Liver (tissue), 9 donors: ENCODE measurements around the gene PIP4K2A. TPM values are rescaled to one million over a fixed set of nuclear protein-coding genes. Genes with fewer than 3 reads are reported as not detected.

Experiments used
- DNase-seq: peaks from one replicate; pipeline ENCODE4 v3.0.0-alpha.2; 2017; ENCODE audit warnings: low spot score
- H3K27ac ChIP-seq, 2 donors: one replicate each; pipeline ENCODE4 v1.7.0; 2013; ENCODE audit warnings: inconsistent platforms in 2 of 2, low read length in 2 of 2, control low read depth in 1 of 2, low read depth in 1 of 2, mild to moderate bottlenecking in 1 of 2
- H3K27me3 ChIP-seq, 4 donors: one replicate each; pipeline versions ENCODE4 v1.6.1 to v1.7.0; 2013; ENCODE audit warnings: low read length in 3 of 4, inconsistent platforms in 1 of 4, mild to moderate bottlenecking in 1 of 4, moderate library complexity in 1 of 4; ENCODE audit not compliant: control insufficient read depth in 4 of 4, insufficient read depth in 4 of 4
- H3K36me3 ChIP-seq, 4 donors: one replicate each; pipeline versions ENCODE4 v1.6.1 to v1.7.0; 2013; ENCODE audit warnings: low read length in 3 of 4, mild to moderate bottlenecking in 3 of 4, low read depth in 1 of 4, moderate library complexity in 1 of 4; ENCODE audit not compliant: control insufficient read depth in 4 of 4, insufficient read depth in 3 of 4
- H3K4me1 ChIP-seq, 4 donors: one replicate each; pipeline versions ENCODE4 v1.6.1 to v1.7.0; 2013; ENCODE audit warnings: low read length in 3 of 4, mild to moderate bottlenecking in 3 of 4, moderate library complexity in 1 of 4; ENCODE audit not compliant: control insufficient read depth in 4 of 4, insufficient read depth in 4 of 4
- H3K4me3 ChIP-seq, 3 donors: one replicate each; pipeline versions ENCODE4 v1.6.1 to v1.7.0; 2013; ENCODE audit warnings: low read length in 3 of 3, control low read depth in 1 of 3, low read depth in 1 of 3, mild to moderate bottlenecking in 1 of 3
- H3K9ac ChIP-seq, 2 donors: one replicate each; pipeline ENCODE4 v1.7.0; 2013; ENCODE audit warnings: low read length in 2 of 2, mild to moderate bottlenecking in 2 of 2, moderate library complexity in 2 of 2, control low read depth in 1 of 2, low read depth in 1 of 2
- H3K9me3 ChIP-seq, 4 donors: one replicate each; pipeline versions ENCODE4 v1.6.1 to v1.7.0; 2013; ENCODE audit warnings: low read length in 3 of 4; ENCODE audit not compliant: control insufficient read depth in 4 of 4
- EGR1 ChIP-seq, 2 donors: IDR thresholded peaks; 2 replicates each; pipeline ENCODE4 v1.6.1; 2016 to 2018; ENCODE audit warnings: antibody characterized with exemption in 2 of 2, low read depth in 2 of 2
- FOXA1 ChIP-seq: IDR thresholded peaks from 2 replicates; pipeline ENCODE4 v1.6.1; 2016; ENCODE audit warnings: antibody characterized with exemption
- FOXA2 ChIP-seq: IDR thresholded peaks from 2 replicates; pipeline ENCODE4 v1.6.1; 2016; ENCODE audit warnings: antibody characterized with exemption
- GABPA ChIP-seq, 2 donors: IDR thresholded peaks in 1 of 2; conservative IDR thresholded peaks in 1 of 2; 2 replicates each; pipeline ENCODE4 v1.6.1; 2016; ENCODE audit warnings: antibody characterized with exemption in 2 of 2, mild to moderate bottlenecking in 1 of 2, moderate library complexity in 1 of 2
- HNF4A ChIP-seq, 2 donors: conservative IDR thresholded peaks; 2 replicates each; pipeline ENCODE4 v1.6.1; 2016; ENCODE audit warnings: antibody characterized with exemption in 2 of 2, mild to moderate bottlenecking in 2 of 2
- HNF4G ChIP-seq: IDR thresholded peaks from 2 replicates; pipeline ENCODE4 v1.6.1; 2016; ENCODE audit warnings: antibody characterized with exemption
- JUND ChIP-seq, 2 donors: IDR thresholded peaks; 2 replicates each; pipeline ENCODE4 v1.6.1; 2016; ENCODE audit warnings: antibody characterized with exemption in 2 of 2
- NR2F2 ChIP-seq: IDR thresholded peaks from 2 replicates; pipeline ENCODE4 v1.6.1; 2016; ENCODE audit warnings: antibody characterized with exemption
- RAD21 ChIP-seq, 2 donors: IDR thresholded peaks; 2 replicates each; pipeline ENCODE4 v1.6.1; 2016; ENCODE audit warnings: antibody characterized with exemption in 2 of 2, mild to moderate bottlenecking in 2 of 2
- RXRA ChIP-seq, 2 donors: IDR thresholded peaks; 2 replicates each; pipeline ENCODE4 v1.6.1; 2017 to 2018; ENCODE audit warnings: antibody characterized with exemption in 2 of 2, mild to moderate bottlenecking in 1 of 2
- SP1 ChIP-seq: IDR thresholded peaks from 2 replicates; pipeline ENCODE4 v1.6.1; 2018; ENCODE audit warnings: antibody characterized with exemption, mild to moderate bottlenecking
- TAF1 ChIP-seq: conservative IDR thresholded peaks from 2 replicates; pipeline ENCODE4 v1.6.1; 2016; ENCODE audit warnings: antibody characterized with exemption, mild to moderate bottlenecking
- YY1 ChIP-seq: IDR thresholded peaks from 2 replicates; pipeline ENCODE4 v1.6.1; 2016; ENCODE audit warnings: antibody characterized with exemption, mild to moderate bottlenecking
- WGBS: extraction: QIAGEN DNeasy Blood & Tissue Kit; methylation state at CpG from one replicate; pipeline ENCODE4 v1.1.7; 2013; 5-methylcytosine and 5-hydroxymethylcytosine counted together
- polyA plus RNA-seq, 2 donors: library from polyadenylated mRNA; stranded (reverse) in 1 of 2; unstranded in 1 of 2; fragments of 200-250 nt in 1 of 2; fragments of >200 nt in 1 of 2; fragmentation: Nextera tagmentation in 1 of 2; extraction: Ambion mirVana in 1 of 2; gene quantifications; one replicate each; pipeline versions ENCODE4 v1.2.1 to v1.2.3, GENCODE V29; 2013 to 2015
- total RNA-seq, 2 donors: library from RNA; depleted of rRNA; stranded (reverse); fragments of >200 nt; gene quantifications; one replicate each; pipeline ENCODE4 v1.2.3, GENCODE V29; 2014
- TF ChIP-seq, protein P1 (sequence below): IDR thresholded peaks from 2 replicates; pipeline ENCODE4 v1.6.1; 2016; ENCODE audit warnings: antibody characterized with exemption
- TF ChIP-seq, protein P2 (sequence below): IDR thresholded peaks from 2 replicates; pipeline ENCODE4 v1.6.1; 2016; ENCODE audit warnings: antibody characterized with exemption
- TF ChIP-seq, protein P3 (sequence below): IDR thresholded peaks from 2 replicates; pipeline ENCODE4 v1.6.1; 2016; ENCODE audit warnings: antibody characterized with exemption
- TF ChIP-seq, protein P4 (sequence below): IDR thresholded peaks from 2 replicates; pipeline ENCODE4 v1.6.1; 2016; ENCODE audit warnings: antibody characterized with exemption, mild to moderate bottlenecking
- TF ChIP-seq, protein P5 (sequence below): fragments of 150-350 bp; IDR thresholded peaks from 2 replicates; pipeline ENCODE4 v1.5.1; 2017; ENCODE audit warnings: improper control_type of control experiment, low read depth, low read length; ENCODE audit not compliant: missing input control
- donor health status: healthy.
- donor health status: healthy.
- donor health status: healthy.
- donor health status: healthy.
- donor health status: healthy.

PIP4K2A gene
- total and polyA plus RNA-seq, 4 donors = 6.4 to 53.7 (median 8.6) TPM

DNA sequence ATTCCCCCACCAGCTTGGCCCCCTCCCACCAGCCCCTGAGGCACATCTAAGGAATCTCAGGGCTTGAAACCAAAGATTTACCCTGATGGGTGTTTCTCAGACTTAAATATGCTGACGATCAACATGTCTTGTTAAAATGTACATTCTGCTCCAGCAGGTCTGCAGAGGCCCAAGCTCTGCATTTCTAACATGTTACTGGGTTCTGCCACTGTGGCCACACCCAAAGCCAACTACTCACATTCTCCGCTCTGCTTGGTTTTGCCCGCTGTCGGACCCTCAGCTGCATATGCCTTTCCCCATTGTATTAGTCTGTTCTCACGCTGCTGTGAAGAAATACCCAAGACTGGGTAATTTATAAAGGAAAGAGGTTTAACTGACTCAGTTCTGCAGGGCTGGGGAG is 8.9 kb downstream of the PIP4K2A start:
- DNase-seq = no peak
- H3K27ac ChIP-seq = no peak overlapping the region
- no peaks in the 10 kb centered on the region for H3K9me3 ChIP-seq
- H3K9ac ChIP-seq = no peak overlapping the region
- H3K27me3 ChIP-seq = no peaks in the 10 kb centered on the region
- H3K4me3 ChIP-seq = no peak overlapping the region
- peaks cover 4 to 11% (median 4%) of the 10 kb centered on the region in 4 donors for H3K4me1 ChIP-seq
- no peaks in the 10 kb centered on the region for H3K36me3 ChIP-seq
- 94% methylated on average over 5 of the region's 5 CpGs for WGBS
- TF ChIP-seq RAD21 (IDR thresholded peaks at IDR 0.05) = no peak
- no peak for TF ChIP-seq JUND (IDR thresholded peaks at IDR 0.05)
- TF ChIP-seq, protein P1, sequence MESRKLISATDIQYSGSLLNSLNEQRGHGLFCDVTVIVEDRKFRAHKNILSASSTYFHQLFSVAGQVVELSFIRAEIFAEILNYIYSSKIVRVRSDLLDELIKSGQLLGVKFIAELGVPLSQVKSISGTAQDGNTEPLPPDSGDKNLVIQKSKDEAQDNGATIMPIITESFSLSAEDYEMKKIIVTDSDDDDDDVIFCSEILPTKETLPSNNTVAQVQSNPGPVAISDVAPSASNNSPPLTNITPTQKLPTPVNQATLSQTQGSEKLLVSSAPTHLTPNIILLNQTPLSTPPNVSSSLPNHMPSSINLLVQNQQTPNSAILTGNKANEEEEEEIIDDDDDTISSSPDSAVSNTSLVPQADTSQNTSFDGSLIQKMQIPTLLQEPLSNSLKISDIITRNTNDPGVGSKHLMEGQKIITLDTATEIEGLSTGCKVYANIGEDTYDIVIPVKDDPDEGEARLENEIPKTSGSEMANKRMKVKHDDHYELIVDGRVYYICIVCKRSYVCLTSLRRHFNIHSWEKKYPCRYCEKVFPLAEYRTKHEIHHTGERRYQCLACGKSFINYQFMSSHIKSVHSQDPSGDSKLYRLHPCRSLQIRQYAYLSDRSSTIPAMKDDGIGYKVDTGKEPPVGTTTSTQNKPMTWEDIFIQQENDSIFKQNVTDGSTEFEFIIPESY = no peak
- no peak for TF ChIP-seq EGR1 (IDR thresholded peaks at IDR 0.05; ENCODE audit: low read depth in 2 of 2)
- no peak for TF ChIP-seq HNF4A (conservative IDR thresholded peaks at IDR 0.05)
- TF ChIP-seq, protein P2, sequence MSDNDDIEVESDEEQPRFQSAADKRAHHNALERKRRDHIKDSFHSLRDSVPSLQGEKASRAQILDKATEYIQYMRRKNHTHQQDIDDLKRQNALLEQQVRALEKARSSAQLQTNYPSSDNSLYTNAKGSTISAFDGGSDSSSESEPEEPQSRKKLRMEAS = no peak
- TF ChIP-seq SP1 = no peak
- TF ChIP-seq, protein P3, sequence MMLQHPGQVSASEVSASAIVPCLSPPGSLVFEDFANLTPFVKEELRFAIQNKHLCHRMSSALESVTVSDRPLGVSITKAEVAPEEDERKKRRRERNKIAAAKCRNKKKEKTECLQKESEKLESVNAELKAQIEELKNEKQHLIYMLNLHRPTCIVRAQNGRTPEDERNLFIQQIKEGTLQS = no peak
- TF ChIP-seq, protein P4, sequence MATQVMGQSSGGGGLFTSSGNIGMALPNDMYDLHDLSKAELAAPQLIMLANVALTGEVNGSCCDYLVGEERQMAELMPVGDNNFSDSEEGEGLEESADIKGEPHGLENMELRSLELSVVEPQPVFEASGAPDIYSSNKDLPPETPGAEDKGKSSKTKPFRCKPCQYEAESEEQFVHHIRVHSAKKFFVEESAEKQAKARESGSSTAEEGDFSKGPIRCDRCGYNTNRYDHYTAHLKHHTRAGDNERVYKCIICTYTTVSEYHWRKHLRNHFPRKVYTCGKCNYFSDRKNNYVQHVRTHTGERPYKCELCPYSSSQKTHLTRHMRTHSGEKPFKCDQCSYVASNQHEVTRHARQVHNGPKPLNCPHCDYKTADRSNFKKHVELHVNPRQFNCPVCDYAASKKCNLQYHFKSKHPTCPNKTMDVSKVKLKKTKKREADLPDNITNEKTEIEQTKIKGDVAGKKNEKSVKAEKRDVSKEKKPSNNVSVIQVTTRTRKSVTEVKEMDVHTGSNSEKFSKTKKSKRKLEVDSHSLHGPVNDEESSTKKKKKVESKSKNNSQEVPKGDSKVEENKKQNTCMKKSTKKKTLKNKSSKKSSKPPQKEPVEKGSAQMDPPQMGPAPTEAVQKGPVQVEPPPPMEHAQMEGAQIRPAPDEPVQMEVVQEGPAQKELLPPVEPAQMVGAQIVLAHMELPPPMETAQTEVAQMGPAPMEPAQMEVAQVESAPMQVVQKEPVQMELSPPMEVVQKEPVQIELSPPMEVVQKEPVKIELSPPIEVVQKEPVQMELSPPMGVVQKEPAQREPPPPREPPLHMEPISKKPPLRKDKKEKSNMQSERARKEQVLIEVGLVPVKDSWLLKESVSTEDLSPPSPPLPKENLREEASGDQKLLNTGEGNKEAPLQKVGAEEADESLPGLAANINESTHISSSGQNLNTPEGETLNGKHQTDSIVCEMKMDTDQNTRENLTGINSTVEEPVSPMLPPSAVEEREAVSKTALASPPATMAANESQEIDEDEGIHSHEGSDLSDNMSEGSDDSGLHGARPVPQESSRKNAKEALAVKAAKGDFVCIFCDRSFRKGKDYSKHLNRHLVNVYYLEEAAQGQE = no peak
- TF ChIP-seq RXRA (IDR thresholded peaks at IDR 0.05) = no peak
- no peak for TF ChIP-seq TAF1
- TF ChIP-seq YY1 = no peak
- TF ChIP-seq GABPA (IDR thresholded peaks at IDR 0.05 in 1 of 2, conservative IDR thresholded peaks at IDR 0.05 in 1 of 2) = no peak

DNA sequence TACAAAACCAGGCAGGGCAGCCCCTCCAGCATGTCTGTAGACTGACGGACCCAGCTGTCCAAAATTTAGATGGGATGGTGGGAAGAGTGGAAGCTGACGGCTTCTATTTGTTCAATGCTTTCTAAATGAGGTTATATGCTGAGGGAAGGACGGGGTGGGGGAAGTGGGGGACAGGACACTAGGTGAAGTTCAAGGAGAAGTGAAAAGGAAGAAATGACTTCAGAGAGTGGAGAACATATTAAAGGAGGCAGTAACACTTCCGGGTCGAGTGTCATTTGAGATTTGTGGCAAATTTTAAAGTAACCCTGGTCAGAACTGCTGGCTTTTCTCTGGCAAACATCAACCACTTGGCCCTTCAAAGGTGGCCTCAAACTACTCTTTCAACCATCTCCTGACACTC is 9.4 kb downstream of the PIP4K2A start:
- no peak overlapping the region for H3K4me3 ChIP-seq
- 84% methylated on average over 5 of the region's 5 CpGs for WGBS
- H3K27me3 ChIP-seq = no peaks in the 10 kb centered on the region
- H3K36me3 ChIP-seq = no peaks in the 10 kb centered on the region
- H3K9ac ChIP-seq = no peak overlapping the region
- H3K9me3 ChIP-seq = no peaks in the 10 kb centered on the region
- H3K4me1 ChIP-seq = peaks cover 2 to 17% (median 8%) of the 10 kb centered on the region in 4 donors
- no peak for DNase-seq
- no peak overlapping the region for H3K27ac ChIP-seq
- TF ChIP-seq HNF4G = no peak
- TF ChIP-seq, protein P5, sequence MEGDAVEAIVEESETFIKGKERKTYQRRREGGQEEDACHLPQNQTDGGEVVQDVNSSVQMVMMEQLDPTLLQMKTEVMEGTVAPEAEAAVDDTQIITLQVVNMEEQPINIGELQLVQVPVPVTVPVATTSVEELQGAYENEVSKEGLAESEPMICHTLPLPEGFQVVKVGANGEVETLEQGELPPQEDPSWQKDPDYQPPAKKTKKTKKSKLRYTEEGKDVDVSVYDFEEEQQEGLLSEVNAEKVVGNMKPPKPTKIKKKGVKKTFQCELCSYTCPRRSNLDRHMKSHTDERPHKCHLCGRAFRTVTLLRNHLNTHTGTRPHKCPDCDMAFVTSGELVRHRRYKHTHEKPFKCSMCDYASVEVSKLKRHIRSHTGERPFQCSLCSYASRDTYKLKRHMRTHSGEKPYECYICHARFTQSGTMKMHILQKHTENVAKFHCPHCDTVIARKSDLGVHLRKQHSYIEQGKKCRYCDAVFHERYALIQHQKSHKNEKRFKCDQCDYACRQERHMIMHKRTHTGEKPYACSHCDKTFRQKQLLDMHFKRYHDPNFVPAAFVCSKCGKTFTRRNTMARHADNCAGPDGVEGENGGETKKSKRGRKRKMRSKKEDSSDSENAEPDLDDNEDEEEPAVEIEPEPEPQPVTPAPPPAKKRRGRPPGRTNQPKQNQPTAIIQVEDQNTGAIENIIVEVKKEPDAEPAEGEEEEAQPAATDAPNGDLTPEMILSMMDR = no peak
- no peak for TF ChIP-seq FOXA1
- TF ChIP-seq FOXA2 = no peak
- TF ChIP-seq, protein P2 = no peak
- no peak for TF ChIP-seq RAD21 (IDR thresholded peaks at IDR 0.05)
- no peak for TF ChIP-seq TAF1
- no peak for TF ChIP-seq NR2F2
- TF ChIP-seq, protein P4 = no peak
- TF ChIP-seq RXRA (IDR thresholded peaks at IDR 0.05) = no peak
- no peak for TF ChIP-seq JUND (IDR thresholded peaks at IDR 0.05)
- TF ChIP-seq, protein P1 = no peak
- TF ChIP-seq, protein P3 = no peak
